ENCODE measurements around the gene CAPN7.

CAPN7 gene

GRCh38 chr3:15253023-15253697, 47.1 kb downstream of the CAPN7 start:
- no peak for DNase-seq (ENCODE audit: low read depth)

DNA sequence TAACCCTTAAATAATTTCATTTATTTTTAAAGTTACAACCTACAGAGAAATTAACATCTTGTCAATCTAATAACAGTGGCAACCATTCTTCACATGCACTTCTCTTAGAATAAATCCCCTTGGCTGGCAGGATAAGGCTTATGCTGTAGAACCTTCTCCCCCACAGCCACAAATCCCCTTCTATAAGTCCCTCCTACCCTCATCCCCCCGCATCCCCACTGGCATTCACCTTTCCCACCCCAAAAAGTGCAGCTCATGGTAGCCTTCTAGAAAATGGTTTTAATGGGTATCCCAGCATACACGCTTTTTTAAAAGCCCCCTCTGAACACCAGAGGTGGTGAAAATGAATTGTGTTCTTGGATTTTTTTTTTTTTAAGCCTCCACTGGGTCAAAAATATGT, 49.2 kb downstream of the CAPN7 start:
- DNase-seq (ENCODE audit: low read depth), result no peak

GRCh38 chr3:15256861-15257341, 50.9 kb downstream of the CAPN7 start:
- no peak for DNase-seq (ENCODE audit: low read depth)

DNA sequence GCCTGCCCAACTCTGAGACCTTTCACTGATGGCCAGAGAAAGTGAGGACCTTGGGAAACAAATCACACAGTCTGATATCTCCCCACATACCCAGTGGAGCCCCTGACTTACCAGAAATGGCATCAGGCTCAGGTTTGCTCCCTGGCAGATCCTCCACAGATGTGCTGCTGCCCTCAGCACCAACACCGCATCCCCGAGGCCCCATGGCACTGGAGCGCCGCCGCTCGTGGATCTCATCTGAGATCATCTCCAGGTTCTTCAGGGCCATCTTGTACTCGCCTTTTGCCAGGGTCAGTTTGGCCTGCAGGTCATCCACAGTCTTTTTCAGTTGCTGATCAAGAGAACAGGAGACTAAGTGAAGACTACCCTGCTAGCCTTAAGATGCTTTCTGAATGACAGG, 52.7 kb downstream of the CAPN7 start:
- no peak for DNase-seq (ENCODE audit: low read depth)

- no peak for DNase-seq (ENCODE audit: low read depth)
Measured at GRCh38 chr3:15260531-15260930, 54.5 kb downstream of the CAPN7 start.

DNA sequence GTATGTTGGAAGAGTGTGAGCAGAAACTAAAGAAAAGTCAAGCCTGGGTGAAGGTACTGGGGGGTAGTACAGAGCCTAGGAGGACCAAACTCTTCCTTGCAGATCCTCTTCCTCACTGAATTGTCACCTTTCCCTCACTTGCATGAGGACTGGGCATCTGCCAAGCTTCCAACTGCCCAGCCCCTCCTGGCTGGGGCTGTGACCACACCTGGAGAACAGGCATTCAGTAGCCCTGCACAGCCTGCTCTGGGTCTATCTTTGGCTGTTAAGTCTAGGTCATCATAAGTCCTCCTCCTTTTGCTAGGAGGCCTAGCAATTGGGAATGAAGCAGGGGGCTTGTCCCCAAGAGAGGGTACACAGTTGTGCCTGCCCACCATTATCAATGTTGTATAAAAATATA, 55.2 kb downstream of the CAPN7 start:
- DNase-seq (ENCODE audit: low read depth), result no peak

- DNase-seq (ENCODE audit: low read depth), result no peak
Measured at GRCh38 chr3:15262021-15262420, 56.0 kb downstream of the CAPN7 start.

DNA sequence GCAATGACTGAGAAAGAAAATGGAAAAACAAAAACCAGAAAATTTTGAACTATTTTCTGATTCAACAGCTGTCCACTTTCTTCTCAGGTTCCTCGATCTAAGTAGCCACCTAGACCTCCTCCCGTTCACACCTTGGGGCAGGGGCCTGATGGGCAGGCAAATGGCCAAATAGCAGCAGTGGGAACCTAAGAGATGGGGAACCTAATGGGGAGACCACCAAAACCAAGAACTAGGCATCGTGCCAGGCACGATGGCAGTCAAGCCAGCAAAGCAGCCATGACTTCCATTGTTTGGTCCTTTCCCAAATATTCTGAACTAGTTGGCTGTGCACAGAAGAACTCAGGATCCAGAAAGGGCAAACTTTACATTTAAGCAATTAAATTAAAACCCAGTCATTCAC, 57.1 kb downstream of the CAPN7 start:
- no peak for DNase-seq (ENCODE audit: low read depth)

- DNase-seq (ENCODE audit: low read depth), result no peak
Measured at GRCh38 chr3:15263926-15264325, 57.9 kb downstream of the CAPN7 start.

GRCh38 chr3:15264486-15264885, 58.4 kb downstream of the CAPN7 start:
- DNase-seq (ENCODE audit: low read depth), result no peak

- DNase-seq (ENCODE audit: low read depth), result no peak
Measured at GRCh38 chr3:15265655-15266509, 59.8 kb downstream of the CAPN7 start.

- DNase-seq (ENCODE audit: low read depth), result no peak
Measured at GRCh38 chr3:15266510-15267376, 60.7 kb downstream of the CAPN7 start.

DNA sequence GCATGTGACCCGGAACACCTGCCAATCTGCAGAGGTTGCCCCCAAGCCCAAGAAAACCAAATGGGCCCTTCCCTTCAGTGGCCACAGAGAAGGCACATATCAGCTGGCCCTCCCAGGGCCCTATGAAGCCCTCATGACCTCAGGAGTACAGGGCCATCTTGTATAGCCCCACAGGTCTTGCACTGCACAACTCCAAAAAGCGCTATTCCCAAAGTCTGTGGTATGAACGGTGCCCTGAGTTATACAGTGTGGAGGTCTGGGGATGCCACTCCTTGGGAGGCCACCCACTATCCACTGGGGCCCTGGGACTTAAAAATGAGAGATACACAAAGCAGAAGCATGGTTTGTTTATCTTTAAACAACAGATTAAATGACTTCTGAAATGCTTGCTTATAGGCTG, 61.5 kb downstream of the CAPN7 start:
- DNase-seq (ENCODE audit: low read depth), result no peak

DNA sequence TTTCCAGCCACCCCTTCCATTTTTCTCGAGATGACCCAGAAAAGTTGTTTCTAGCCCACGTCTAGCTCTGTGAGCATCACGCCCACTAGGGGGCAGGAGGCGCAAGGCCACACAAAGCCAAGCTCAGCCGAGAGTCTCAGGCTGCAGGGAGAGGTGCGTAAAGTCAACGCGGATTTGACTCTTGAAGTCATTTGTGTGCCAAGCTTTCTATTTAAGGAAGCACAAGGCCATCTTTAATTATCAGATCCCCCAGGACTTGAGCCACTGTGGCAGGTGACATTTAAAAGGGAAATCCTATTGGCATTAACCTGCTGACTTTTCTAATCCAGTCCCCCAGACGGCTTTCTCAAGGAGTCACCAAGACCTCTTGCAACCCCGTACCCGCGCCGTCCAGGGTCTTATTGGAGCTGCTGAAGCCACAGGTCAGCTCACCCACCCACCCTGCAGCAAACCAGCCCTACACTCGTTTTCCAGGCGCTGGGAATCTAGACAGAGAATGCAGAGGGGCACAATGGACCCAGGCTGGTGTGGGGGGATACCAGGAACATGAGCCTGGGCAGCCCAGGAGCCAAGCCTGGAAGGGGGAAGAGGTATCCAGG, 62.1 kb downstream of the CAPN7 start:
- DNase-seq (ENCODE audit: low read depth), result peak; percentile 39

DNA sequence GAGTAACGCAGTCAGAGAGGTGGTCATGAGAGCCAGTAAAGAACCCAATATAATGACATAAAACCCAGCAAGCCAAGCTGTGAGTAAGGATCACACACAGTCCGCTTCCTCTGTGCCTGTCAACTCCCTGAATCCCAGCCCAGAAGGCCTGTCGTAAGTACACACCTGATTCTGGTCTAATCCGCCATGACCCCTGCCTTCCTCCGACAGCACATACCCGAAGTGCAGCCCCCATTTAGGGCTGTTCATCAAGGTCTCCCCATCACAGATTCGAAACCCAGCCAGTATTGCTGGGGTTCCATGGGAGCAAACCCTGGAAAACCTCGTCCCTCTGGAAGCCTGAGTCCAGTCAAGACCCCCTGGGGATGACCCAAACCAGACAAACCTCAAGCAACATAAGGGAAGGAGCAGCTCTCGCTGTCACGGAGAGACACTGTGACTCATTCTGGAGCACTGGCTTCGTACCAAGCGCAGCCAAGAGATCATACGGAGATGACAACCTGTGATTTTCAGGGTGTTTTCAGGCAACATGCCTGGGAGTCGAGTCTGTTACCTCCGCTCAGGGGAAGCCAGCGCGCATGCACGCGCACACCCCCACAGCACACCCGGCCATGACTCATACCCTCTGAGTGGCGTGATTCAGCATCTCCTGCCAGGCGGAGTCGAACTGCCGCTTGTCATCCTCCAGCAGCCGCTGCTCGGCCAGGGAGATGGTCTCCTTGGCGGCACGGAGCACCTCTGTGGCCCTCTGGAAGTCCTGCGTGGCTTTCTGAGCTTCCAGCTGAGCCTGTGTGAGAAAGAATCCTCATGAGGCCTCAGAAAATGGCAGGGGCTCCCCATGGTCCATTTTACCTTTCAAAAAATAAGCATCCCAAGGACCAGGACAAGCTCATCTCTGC, 63.3 kb downstream of the CAPN7 start:
- peak; percentile 94 for DNase-seq (ENCODE audit: low read depth)

DNA sequence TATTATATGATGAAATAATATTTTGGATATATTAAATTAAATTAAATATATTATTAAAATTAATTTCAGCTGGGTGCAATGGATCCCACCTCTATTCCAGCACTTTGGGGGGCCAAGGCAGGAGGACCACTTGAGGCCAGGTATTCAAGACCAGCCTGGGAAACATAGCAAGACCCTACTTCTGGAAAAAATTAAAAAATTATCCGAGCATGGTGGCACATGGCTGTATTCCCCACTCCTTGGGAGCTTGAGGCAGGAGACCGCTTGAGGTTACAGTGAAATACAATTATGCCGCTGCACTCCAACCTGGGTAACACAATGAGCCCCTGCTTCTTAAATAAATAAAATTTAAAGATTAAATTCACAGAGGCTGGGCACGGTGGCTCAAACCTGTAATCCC, 65.0 kb downstream of the CAPN7 start:
- DNase-seq (ENCODE audit: low read depth), result no peak

- no peak for DNase-seq (ENCODE audit: low read depth)
Measured at GRCh38 chr3:15271785-15272381, 65.8 kb downstream of the CAPN7 start.

GRCh38 chr3:15272426-15273196, 66.6 kb downstream of the CAPN7 start:
- DNase-seq (ENCODE audit: low read depth), result no peak

DNA sequence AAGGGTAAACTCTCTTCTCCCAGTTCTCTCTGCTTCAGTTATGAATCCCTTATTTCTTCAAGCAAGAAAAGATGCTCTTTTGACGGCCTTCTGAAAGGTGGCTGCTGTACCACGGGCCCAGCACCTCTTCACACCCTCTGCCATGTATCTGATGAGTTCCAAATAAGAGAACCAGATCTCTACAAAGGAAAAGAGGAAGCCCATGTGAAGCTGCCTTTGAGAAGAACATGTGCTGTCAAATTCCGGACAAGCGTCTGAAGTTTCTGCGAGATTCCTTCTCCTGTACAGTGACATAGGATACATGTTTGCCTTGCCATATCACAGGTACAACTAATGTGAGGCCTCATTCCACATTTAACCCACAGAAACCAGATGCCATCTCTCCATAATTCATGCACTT, 67.2 kb downstream of the CAPN7 start:
- DNase-seq (ENCODE audit: low read depth), result no peak
